Measurements from ENCODE around the gene BTNL3.

Gene BTNL3

GRCh38 chr5:181047288-181047687 is 58.6 kb downstream of the BTNL3 start:
- no peak for DNase-seq (ENCODE audit: low read depth)

GRCh38 chr5:181047921-181048320 is 59.3 kb downstream of the BTNL3 start:
- no peak for DNase-seq (ENCODE audit: low read depth)

GRCh38 chr5:181050016-181050415 is 61.4 kb downstream of the BTNL3 start:
- no peak for DNase-seq (ENCODE audit: low read depth)

DNA sequence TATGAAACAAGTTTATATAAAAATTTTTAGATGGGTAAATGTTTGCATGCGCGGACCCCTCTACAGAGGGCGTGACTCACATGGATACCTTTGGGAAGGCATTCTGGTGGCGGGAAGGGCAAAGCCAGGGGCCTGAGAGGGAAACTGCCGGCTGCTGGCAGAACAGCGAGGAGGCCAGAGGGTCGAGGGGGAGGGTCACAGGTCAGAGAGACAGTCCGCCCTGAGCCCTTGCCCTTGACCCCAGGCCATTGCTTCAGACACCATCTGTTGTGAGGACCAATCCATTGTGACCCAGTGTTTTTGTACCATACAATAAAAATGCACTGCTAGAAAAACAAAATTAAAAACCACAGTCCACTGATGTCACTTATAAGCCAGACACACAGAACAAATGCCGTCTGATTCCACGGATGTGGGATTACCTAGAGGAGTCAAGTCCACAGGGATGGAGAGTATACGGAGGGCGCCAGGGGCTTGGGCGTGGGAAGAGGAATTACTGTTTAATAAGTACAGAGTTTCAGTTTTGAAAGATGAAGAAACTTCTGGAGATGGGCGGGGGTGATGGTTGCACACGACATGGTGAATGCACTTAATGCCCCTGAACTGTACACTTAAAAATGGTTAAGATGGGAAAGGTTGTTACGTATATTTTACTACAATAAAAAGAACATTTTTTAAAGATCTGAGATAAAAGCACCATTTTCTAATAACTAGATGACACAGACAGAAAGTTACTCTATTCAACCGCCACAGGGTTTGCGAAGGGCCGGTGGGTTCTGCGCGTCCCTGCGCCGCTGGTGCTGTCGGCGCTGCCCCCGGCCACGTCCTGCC is 63.4 kb downstream of the BTNL3 start:
- DNase-seq (ENCODE audit: low read depth): no peak

DNA sequence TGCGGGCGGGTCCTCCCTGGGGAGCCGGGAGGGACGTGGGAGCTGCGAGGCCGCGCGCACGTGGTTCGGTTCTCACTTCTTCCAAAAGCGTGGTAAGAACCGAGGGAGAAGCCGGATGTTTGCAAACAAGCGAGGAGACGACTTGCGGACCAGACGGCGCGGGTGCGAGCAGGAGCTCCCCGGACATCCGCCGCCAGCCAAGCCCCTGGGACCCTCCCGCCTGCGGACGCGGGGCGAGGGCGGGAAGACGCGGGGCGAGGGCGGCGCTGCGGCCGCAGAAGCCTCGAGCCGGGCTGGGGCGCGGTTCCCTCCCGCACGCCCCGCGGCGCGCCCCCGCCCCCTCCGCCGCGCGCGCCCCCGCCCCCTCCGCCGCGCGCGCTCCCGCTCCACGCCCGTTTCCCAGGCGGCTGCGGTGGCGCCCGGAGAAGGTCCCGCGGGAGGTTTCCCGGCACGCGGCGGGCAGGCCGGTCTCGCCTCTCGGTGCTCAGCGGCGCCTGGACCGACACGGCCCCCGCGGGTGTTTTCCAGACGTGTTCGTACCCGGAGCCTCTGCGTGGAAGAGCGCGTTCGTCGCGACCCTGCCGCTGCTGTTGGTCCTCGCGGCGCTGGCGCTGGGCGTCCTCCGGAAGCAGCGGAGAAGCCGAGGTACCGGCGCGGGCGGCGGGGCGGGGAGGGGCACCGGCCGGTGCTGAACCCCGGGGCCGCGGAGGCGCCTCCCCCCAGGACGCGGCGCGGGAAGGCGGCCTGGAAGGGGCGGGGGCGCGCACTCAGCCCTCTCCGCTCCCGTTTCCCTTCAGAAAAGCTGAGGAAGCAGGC is 64.2 kb downstream of the BTNL3 start:
- DNase-seq (ENCODE audit: low read depth): peak; percentile 20

DNA sequence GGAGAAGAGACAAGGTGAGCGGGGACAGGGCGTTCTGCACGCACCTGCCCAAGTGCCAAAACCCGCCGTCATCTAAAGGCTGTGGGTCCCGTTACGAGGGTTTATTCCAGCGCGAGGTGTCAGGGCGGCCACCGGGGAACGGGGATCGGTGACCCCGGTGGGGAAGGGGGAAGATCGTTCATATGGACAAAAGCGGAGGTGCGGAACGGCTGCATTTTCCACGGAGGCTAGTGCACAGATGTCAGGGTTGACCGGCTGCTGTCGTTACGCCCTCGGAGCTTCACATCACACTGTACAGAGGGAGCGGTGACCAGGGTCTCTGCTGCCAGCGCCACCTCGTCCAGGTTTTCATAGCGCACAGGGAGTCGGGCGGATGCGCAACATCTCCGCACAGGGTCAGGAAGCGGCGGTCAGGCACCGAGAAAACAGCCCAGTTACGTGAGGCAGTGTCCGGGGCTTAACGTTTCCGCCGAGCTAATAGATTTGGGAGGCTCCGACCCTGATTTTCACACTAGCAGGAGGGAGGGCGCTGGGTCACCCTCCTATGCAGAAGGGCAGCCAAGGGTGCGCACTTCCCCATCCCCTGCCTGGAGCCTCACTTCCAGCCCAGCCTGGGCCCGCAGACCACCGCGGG is 65.0 kb downstream of the BTNL3 start:
- DNase-seq (ENCODE audit: low read depth): no peak

DNA sequence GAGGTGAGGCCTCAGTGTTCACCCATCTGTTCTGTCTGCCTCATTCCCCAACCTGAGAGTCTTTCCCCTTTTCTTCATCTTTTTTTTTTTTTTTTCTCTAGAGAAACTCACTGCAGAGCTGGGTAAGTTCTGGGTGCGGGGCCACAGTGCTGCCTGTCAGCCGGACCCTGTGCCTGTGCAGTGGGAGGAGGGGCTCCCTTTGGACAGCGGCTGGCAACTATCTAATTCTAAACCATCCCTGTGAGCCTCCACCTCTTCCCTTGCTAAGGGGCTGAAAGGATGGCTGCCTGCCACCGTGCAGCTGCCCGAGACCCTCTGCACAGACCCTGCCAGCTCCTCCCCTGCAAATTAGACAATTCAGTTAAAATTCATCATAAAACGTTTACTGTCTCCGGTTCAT is 65.5 kb downstream of the BTNL3 start:
- DNase-seq (ENCODE audit: low read depth): no peak

DNA sequence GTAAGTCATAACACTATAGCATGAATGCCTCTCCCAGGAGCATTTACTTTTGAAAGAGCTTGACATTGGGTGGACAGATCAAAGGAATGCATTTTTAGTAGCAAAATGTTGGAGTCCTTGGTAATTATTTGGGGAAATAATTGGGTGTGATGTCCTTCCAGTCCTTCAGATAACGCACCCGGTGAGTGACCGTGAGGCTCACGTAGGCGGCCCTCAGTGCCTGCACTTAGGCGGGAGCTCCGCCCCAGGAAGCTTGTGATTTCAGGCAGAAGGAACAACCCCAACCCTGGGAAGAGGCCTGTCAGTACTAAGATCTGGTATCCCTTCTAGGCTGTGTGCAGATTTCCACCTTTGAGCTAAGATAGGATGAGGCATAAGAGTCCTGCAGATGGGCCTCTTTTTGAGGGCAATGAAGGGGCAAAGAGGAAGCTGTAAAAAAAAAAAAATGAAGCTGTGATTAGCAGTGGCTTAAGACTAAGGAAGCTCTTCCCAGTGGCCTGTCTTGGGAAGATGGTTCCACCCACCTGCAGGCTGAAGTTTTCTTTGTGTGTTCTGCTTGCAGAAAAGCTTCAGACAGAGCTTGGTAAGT is 66.3 kb downstream of the BTNL3 start:
- DNase-seq (ENCODE audit: low read depth): no peak
